OCI-LY1 (cell line): ENCODE data around the gene FNDC3A.

Experiments used
- CTCF ChIP-seq: fragments of 200-600 bp; sonication (generic), shearing (Covaris generic); IDR thresholded peaks from 2 replicates; pipeline ENCODE4 v1.5.1; 2017; ENCODE audit warnings: mild to moderate bottlenecking, antibody characterized with exemption, low read length, moderate library complexity, mixed read lengths
- EZH2 ChIP-seq: fragments of 200-600 bp; sonication (generic), shearing (Covaris generic); IDR thresholded peaks from 2 replicates; pipeline ENCODE4 v1.8.0; 2017; ENCODE audit warnings: borderline replicate concordance, mixed run types, mild to moderate bottlenecking, antibody characterized with exemption, low read length, moderate library complexity, mixed read lengths

GRCh38 chr13:49084961-49085360, 109.2 kb downstream of the FNDC3A start:
- TF ChIP-seq CTCF = no peak
- TF ChIP-seq EZH2 = no peak
